ENCODE data around the gene CELF2.

Gene CELF2

DNA sequence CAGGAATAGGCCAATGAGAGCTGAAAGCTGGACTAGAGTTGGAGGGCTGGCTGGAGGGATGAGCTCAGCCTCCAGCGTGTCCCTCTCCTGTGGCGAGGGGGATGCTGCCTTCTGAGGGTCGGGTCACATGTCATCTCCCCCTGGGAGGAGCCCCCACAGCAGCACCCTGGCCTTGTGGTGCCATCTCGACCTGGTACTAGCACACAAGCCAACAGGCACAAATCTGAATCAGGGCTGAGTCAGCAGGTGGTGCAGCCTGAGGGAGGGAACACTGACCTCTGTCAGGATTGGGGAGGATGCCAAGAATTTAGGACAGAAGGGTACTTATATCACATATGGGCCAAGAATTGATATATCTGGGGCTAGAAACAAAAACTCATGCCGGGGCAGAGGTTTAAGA, 280.4 kb downstream of the CELF2 start:
- H3K27ac ChIP-seq (ENCODE audit: low read length): no peak overlapping the region
- no peaks in the 10 kb centered on the region for H3K4me1 ChIP-seq (ENCODE audit: insufficient read depth, low read length)
- H3K9me3 ChIP-seq (ENCODE audit: insufficient read depth, low read depth, low read length): no peaks in the 10 kb centered on the region
- no peaks in the 10 kb centered on the region for H3K27me3 ChIP-seq (ENCODE audit: insufficient read depth, low read length)
- H3K4me3 ChIP-seq (ENCODE audit: low read length): no peak overlapping the region
- H3K9ac ChIP-seq (ENCODE audit: low read depth, low read length): no peak overlapping the region
- no peaks in the 10 kb centered on the region for H3K36me3 ChIP-seq (ENCODE audit: insufficient read depth, low read depth, low read length)

DNA sequence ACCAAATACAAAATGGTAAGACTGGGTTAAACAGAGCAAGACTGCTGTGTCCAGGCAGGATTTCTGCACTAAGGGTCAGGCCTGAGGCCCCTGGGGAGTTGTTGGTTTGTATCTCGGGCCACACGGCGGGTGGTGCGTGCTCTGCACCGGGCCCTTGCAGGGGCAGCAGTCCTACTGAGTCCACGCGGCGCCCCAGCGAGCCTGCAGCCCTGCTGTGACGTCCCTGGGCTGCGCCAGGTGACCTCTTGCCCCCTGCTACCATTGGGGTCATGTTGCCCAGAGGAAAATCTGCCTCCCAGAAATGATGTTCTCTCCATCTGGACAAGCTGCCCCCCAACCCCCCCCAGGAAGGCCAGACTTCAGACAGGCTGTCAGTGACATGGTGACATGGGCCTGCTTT, 281.5 kb downstream of the CELF2 start:
- 0 out of 2 replicates have a peak, but pooled peaks cover under 1% of the 10 kb centered on the region for H3K36me3 ChIP-seq (ENCODE audit: insufficient read depth, low read depth, low read length)
- H3K27ac ChIP-seq (ENCODE audit: low read length): no peak overlapping the region
- no peak overlapping the region for H3K9ac ChIP-seq (ENCODE audit: low read depth, low read length)

DNA sequence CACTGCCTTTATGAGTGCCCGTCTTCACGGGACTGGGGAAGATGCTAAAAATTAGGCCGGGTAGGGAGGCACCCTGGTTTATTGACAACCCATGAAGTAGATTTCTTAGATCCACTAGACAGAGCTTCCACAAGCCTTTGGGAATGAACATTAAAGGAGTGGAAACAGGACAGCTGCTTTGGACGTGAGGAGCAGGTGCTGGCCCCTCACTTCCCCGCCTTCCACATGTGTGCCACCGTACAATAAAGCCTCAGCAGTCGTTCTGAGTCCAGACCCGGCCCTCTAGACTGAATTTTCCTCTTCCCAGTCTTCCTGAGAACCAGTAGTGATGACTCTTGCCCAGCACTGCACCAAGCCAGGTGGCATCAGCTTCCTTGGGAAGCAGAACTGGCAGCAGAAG, 282.4 kb downstream of the CELF2 start:
- H3K27me3 ChIP-seq (ENCODE audit: insufficient read depth, low read length): no peaks in the 10 kb centered on the region
- H3K9me3 ChIP-seq (ENCODE audit: insufficient read depth, low read depth, low read length): no peaks in the 10 kb centered on the region
- H3K27ac ChIP-seq (ENCODE audit: low read length): no peak overlapping the region
- H3K4me3 ChIP-seq (ENCODE audit: low read length): no peak overlapping the region
- H3K4me1 ChIP-seq (ENCODE audit: insufficient read depth, low read length): no peaks in the 10 kb centered on the region
- H3K36me3 ChIP-seq (ENCODE audit: insufficient read depth, low read depth, low read length): peaks cover 8% of the 10 kb centered on the region; the same call in 1 of the 2 replicates
- H3K9ac ChIP-seq (ENCODE audit: low read depth, low read length): no peak overlapping the region

More for the DNA sequence above, 281.5 kb downstream of the CELF2 start:
- Histone ChIP-seq H3K9me3 (ENCODE audit: insufficient read depth, low read depth, low read length) (no peaks in the 10 kb centered on the region), H3K4me3 (ENCODE audit: low read length) (no peak overlapping the region), H3K27me3 (ENCODE audit: insufficient read depth, low read length) (no peaks in the 10 kb centered on the region), H3K4me1 (ENCODE audit: insufficient read depth, low read length) (no peaks in the 10 kb centered on the region)

DNA sequence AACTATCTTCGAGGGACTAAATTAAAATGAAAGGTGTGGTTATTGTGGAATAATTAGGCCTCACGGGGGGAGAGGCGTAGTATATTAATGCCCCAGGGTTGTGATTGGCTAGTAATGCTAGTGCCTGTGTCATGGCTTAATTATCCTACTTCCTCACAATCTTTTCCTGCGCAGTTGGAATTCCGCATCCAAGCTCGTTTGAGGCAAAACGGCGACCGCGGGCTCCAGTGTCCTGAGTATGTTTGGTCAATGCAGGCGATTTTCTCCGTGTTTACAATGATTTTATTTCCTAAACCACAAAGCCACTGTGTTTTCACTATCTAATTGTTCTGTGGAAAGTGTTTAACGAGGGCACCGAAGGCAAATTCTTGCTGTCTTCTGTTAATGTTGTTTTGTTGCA, 282.9 kb downstream of the CELF2 start:
- Histone ChIP-seq H3K27me3 (ENCODE audit: insufficient read depth, low read length) (no peaks in the 10 kb centered on the region), H3K27ac (ENCODE audit: low read length) (no peak overlapping the region), H3K4me1 (ENCODE audit: insufficient read depth, low read length) (no peaks in the 10 kb centered on the region), H3K9me3 (ENCODE audit: insufficient read depth, low read depth, low read length) (no peaks in the 10 kb centered on the region), H3K4me3 (ENCODE audit: low read length) (no peak overlapping the region), H3K36me3 (ENCODE audit: insufficient read depth, low read depth, low read length) (peaks cover 8% of the 10 kb centered on the region; the same call in 1 of the 2 replicates), H3K9ac (ENCODE audit: low read depth, low read length) (no peak overlapping the region)

DNA sequence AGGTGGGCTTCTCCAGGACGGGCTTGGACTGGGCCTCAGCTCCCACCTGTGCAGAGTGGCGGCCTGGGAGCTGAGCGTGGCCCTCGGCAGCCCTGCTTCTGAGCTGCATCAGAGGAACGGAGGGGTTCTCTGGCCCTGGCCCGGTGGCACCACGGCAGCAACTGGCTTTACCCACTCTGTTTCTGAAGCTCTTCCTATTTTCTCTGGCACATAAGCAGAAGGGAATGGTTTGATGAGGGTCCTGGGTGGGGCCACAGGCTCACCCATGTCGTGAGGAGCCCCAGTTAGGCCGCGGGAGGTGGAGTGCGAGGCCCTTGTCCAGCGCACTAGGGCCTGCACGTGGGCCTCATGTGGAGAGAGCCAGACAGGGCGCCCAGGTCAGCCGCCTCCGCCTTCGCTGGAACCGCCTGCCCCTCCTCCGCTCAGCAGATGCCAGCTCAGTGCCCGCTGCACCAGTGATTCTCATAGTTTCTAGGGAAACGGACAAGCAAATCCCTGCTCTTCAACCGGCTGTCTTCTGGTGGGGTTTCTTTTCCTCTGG, 284.0 kb downstream of the CELF2 start:
- Histone ChIP-seq H3K9ac (ENCODE audit: low read depth, low read length) (no peak overlapping the region), H3K9me3 (ENCODE audit: insufficient read depth, low read depth, low read length) (no peaks in the 10 kb centered on the region), H3K36me3 (ENCODE audit: insufficient read depth, low read depth, low read length) (peaks cover 8% of the 10 kb centered on the region; the same call in 1 of the 2 replicates), H3K4me1 (ENCODE audit: insufficient read depth, low read length) (no peaks in the 10 kb centered on the region), H3K4me3 (ENCODE audit: low read length) (no peak overlapping the region), H3K27ac (ENCODE audit: low read length) (no peak overlapping the region), H3K27me3 (ENCODE audit: insufficient read depth, low read length) (no peaks in the 10 kb centered on the region)

DNA sequence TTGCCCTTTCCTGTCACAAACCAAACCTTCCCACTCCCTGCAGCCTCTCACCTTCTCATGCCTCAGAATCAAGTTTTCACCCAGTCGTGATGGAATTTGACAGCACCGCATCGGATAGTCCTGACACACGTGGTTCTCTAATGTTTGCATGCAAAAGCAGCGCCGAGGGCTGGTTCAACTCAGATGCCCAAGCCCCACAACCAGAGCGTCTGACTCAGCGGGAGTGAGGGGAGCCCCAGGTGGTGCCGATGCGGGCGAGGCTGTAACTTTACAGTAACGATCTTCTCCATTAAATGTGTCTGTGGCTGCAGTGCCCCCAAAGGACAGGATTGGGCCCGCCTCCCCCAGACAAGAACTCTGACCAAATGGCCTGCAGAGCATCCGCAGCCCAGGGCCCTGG, 284.5 kb downstream of the CELF2 start:
- 0 out of 2 replicates have a peak, but pooled peaks cover under 1% of the 10 kb centered on the region for H3K9me3 ChIP-seq (ENCODE audit: insufficient read depth, low read depth, low read length)
- no peak overlapping the region for H3K27ac ChIP-seq (ENCODE audit: low read length)
- no peak overlapping the region for H3K9ac ChIP-seq (ENCODE audit: low read depth, low read length)
- H3K27me3 ChIP-seq (ENCODE audit: insufficient read depth, low read length): no peaks in the 10 kb centered on the region
- H3K4me1 ChIP-seq (ENCODE audit: insufficient read depth, low read length): no peaks in the 10 kb centered on the region
- H3K4me3 ChIP-seq (ENCODE audit: low read length): no peak overlapping the region
- peaks cover 8% of the 10 kb centered on the region; the same call in 1 of the 2 replicates for H3K36me3 ChIP-seq (ENCODE audit: insufficient read depth, low read depth, low read length)

DNA sequence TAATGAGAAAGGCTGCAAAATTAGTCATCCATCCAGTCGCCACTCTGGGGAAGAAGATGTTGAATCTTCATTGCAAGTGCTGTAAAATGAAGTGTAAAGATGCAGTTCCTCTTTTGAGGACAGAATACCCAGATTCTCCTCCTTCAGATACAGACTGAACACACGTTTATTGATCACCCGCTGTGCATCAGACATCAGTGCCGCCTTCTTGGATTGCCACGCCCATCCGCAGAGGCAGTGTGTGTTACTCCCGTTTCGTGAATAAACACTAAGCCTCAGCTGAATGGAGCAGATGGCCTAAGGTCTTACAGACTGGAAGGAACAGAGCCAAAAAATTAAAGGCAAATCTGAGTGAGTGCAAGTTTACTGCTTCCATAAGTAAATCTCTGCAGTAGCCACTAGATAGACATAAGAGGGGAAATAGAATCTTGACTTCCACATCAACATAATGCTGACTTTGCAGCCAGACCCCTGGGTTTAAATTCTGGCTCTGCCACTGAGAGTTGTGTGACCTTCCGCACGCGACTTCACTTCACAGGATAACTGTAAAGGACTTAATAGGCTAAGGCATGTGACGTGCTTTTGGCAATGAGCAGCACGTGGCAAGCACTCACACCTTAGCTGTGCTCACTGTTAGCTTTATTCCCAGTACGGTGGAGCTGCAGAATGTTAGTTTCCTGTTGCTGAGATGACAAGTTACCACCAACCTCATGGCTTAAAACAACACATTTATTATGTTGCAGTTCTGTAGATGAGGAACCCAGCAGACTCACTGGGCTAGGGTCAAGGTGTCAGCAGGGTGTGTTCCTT, 285.9 kb downstream of the CELF2 start:
- no peaks in the 10 kb centered on the region for H3K4me1 ChIP-seq (ENCODE audit: insufficient read depth, low read length)
- H3K9me3 ChIP-seq (ENCODE audit: insufficient read depth, low read depth, low read length): peaks cover 15% of the 10 kb centered on the region
- H3K27me3 ChIP-seq (ENCODE audit: insufficient read depth, low read length): no peaks in the 10 kb centered on the region
- H3K27ac ChIP-seq (ENCODE audit: low read length): no peak overlapping the region
- H3K9ac ChIP-seq (ENCODE audit: low read depth, low read length): no peak overlapping the region
- H3K36me3 ChIP-seq (ENCODE audit: insufficient read depth, low read depth, low read length): peaks cover 10% of the 10 kb centered on the region; the same call in 1 of the 2 replicates
- H3K4me3 ChIP-seq (ENCODE audit: low read length): no peak overlapping the region

DNA sequence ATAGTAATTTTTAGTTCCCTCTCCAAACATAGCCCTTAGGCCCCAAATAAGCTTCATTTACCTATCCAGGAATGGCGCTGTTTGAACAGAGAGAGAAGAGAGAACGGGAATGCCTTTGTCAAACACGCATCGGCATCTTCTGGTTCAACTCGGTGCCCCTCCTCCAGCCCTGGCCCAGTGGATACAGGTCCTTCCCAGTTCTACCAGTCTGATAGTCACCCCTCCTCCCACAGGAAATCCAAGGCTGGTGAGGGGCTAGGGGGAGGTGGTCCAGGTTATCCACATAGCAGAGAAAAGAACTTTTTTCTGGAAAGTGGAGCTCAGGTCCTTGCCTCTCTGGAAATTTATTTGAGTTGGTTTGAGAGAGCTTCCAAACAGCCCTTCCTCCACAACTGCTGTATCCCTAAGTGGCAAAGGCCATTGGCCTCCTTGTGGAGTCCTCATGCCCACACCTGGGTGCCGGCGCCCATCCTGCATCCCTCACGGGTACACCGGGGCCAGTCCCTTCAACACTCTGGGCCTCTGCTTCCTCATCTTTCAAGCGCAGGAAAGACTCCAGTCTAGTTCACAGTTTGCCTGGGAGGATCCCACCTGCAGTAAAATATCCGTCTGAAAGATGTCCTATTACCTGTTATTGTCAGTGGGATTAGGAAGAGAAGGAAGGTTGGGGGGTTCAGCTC, 287.4 kb downstream of the CELF2 start:
- Histone ChIP-seq H3K36me3 (ENCODE audit: insufficient read depth, low read depth, low read length) (peaks cover 10% of the 10 kb centered on the region; the same call in 1 of the 2 replicates), H3K4me3 (ENCODE audit: low read length) (no peak overlapping the region), H3K4me1 (ENCODE audit: insufficient read depth, low read length) (no peaks in the 10 kb centered on the region), H3K27me3 (ENCODE audit: insufficient read depth, low read length) (no peaks in the 10 kb centered on the region), H3K9me3 (ENCODE audit: insufficient read depth, low read depth, low read length) (peaks cover 24% of the 10 kb centered on the region), H3K9ac (ENCODE audit: low read depth, low read length) (no peak overlapping the region), H3K27ac (ENCODE audit: low read length) (no peak overlapping the region)

DNA sequence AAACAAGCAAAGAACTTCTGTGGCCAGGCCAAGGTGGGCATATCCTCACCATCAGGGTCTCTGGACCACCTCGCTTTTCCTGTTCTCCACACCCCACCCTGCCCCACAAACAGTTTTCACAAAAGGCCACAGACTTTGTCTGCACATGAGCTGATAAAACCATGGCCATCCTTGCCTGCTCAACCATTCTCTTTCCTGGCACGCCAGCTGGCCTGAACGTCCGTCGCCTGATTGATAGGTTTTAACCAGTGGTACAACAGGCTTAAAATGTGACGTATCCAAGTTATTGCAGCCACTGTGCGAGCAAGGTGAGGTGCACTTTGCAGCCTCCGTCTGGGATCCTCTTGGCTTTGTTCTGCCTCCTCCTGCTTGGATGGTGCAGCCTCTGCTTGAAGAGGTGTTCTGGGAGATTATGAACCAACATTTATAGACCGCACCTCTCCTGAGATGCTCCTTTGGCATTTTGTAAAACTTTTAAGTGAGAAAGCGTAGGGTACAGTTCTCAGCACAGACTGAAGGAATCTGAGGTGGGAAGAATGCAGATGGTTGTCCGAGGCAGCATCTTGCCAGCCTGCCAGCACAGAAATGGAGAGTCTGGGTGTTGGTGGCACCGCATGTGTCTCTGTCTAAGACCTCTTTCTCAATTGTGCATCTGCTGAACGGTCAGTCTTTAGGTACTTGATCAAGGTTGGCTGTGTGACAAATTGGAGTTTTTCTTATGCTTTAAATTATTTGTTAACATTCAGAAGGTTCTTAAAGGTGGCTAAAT, 288.3 kb downstream of the CELF2 start:
- Histone ChIP-seq H3K4me1 (ENCODE audit: insufficient read depth, low read length) (no peaks in the 10 kb centered on the region), H3K27me3 (ENCODE audit: insufficient read depth, low read length) (no peaks in the 10 kb centered on the region), H3K9me3 (ENCODE audit: insufficient read depth, low read depth, low read length) (peaks cover 24% of the 10 kb centered on the region), H3K4me3 (ENCODE audit: low read length) (no peak overlapping the region), H3K27ac (ENCODE audit: low read length) (no peak overlapping the region), H3K36me3 (ENCODE audit: insufficient read depth, low read depth, low read length) (peaks cover 10% of the 10 kb centered on the region; the same call in 1 of the 2 replicates), H3K9ac (ENCODE audit: low read depth, low read length) (no peak overlapping the region)

DNA sequence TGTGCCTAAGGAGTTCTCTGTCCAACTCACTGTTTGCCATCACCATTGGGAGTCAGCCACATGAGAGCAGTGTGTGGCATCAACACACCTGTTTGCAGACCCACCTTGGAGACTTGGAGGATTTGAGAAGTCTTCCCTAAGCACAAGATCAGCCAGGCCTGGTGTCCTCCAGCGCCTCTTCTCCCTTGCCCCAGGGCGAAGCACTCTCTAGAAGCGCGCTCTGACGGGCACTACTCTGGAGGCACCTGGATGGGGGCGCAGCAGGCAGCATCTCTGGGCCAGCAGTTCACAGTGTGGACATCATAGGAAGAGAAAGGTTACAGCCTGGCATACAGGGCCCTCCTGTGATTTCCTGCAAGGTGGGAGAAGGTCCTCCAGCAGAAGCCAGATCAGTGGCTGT, 289.3 kb downstream of the CELF2 start:
- no peaks in the 10 kb centered on the region for H3K27me3 ChIP-seq (ENCODE audit: insufficient read depth, low read length)
- H3K4me1 ChIP-seq (ENCODE audit: insufficient read depth, low read length): no peaks in the 10 kb centered on the region
- peaks cover 16% of the 10 kb centered on the region for H3K36me3 ChIP-seq (ENCODE audit: insufficient read depth, low read depth, low read length)
- H3K9me3 ChIP-seq (ENCODE audit: insufficient read depth, low read depth, low read length): peaks cover 28% of the 10 kb centered on the region
- no peak overlapping the region for H3K27ac ChIP-seq (ENCODE audit: low read length)
- H3K9ac ChIP-seq (ENCODE audit: low read depth, low read length): no peak overlapping the region
- no peak overlapping the region for H3K4me3 ChIP-seq (ENCODE audit: low read length)

DNA sequence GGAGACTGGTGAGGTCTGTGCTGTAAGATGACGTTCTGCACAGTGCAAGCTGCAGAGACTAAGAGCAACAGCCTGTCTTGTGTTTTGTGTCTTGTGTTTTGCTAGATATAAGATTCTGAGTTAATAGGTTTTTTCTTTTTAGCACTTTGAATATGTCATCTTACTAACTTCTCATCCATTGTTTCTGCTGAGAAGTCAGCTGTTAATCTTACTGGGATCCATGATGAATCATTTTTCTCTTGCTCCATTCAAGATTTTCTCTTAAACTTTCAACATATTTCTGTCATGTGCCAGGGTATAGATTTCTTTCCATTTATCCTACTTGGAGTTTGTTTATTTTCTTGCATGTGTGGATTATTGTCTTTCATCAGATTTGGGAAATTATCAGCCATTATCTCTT, 290.3 kb downstream of the CELF2 start:
- Histone ChIP-seq H3K27ac (ENCODE audit: low read length) (no peak overlapping the region), H3K9me3 (ENCODE audit: insufficient read depth, low read depth, low read length) (peaks cover 28% of the 10 kb centered on the region), H3K36me3 (ENCODE audit: insufficient read depth, low read depth, low read length) (peaks cover 20% of the 10 kb centered on the region), H3K27me3 (ENCODE audit: insufficient read depth, low read length) (no peaks in the 10 kb centered on the region), H3K9ac (ENCODE audit: low read depth, low read length) (no peak overlapping the region), H3K4me1 (ENCODE audit: insufficient read depth, low read length) (no peaks in the 10 kb centered on the region), H3K4me3 (ENCODE audit: low read length) (no peak overlapping the region)
